Measurements from ENCODE around the gene MYL6B.

DNA sequence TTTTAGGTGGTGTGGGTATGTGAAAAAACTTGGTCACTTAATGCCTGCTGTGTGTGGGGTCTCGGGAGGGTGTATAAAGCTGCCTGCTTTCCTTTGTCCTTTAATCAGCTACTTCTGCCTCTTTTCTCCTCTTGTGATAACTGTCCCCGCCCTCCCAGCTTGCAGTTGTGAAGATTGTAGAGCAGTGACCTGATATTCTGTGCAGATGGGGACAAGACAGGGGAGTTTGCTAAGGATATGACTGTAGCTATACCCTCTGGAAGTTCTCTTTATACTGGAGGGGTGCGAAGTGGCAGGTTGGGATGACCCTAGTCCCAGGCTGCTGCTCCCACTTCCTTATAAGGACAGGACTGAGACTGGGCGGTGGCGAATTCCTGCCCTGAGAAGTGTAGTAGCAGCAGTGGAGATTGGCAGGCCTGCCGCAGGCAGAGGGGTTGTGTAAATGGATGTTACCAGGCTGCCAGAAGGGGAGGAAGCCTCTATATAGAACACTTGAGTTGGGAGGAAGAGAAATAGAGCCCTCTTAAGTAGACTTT, 6.6 kb downstream of the MYL6B start:
- TF ChIP-seq POLR2A (IDR thresholded peaks at IDR 0.05) (peak; percentile 89 to 95), CTCF (IDR thresholded peaks at IDR 0.05) (no peak)

All from thyroid gland (tissue), 4 donors.